ENCODE data around the gene SH3RF3.

The SH3RF3 gene

GRCh38 chr2:109279243-109279860, 150.3 kb downstream of the SH3RF3 start:
- Histone ChIP-seq H3K79me2 (ENCODE audit: control insufficient read depth, insufficient read depth, low read length) (no peaks in the 10 kb centered on the region), H4K8ac (ENCODE audit: low read depth, low read length) (no peak overlapping the region), H3K4me3 (ENCODE audit: low read length) (no peak overlapping the region), H3K27ac (ENCODE audit: low read depth, low read length) (no peak overlapping the region), H3K18ac (ENCODE audit: low read length) (no peak overlapping the region), H2BK15ac (replicated peaks; ENCODE audit: low read depth) (no peak overlapping the region), H3K79me1 (ENCODE audit: low read length) (no peaks in the 10 kb centered on the region), H3K56ac (ENCODE audit: low read length) (no peak overlapping the region), H2BK5ac (ENCODE audit: low read length) (no peak overlapping the region), H4K5ac (ENCODE audit: low read length) (no peak overlapping the region), H3K27me3 (ENCODE audit: insufficient read depth, low read length, poor library complexity) (no peaks in the 10 kb centered on the region), H2AK5ac (ENCODE audit: low read length) (no peak overlapping the region), H3K4me1 (ENCODE audit: control insufficient read depth, low read depth, low read length) (no peaks in the 10 kb centered on the region), H3K4me2 (ENCODE audit: low read length) (no peak overlapping the region), H3K23ac (ENCODE audit: low read length) (no peak overlapping the region), H3K36me3 (ENCODE audit: control insufficient read depth, insufficient read depth, low read length) (no peaks in the 10 kb centered on the region), H3K4ac (ENCODE audit: low read depth, low read length) (no peak overlapping the region), H3K9ac (ENCODE audit: low read length) (no peak overlapping the region), H2BK120ac (ENCODE audit: low read depth, low read length) (no peak overlapping the region)
- DNase-seq = peak; percentile 84
- no CpG with 5 or more reads among the region's 15 CpGs for WGBS (ENCODE audit: extremely low coverage, insufficient coverage, low lambda C conversion rate)

GRCh38 chr2:109280804-109281203, 151.8 kb downstream of the SH3RF3 start:
- no peak overlapping the region for H3K56ac ChIP-seq (ENCODE audit: low read length)
- no peak overlapping the region for H3K4ac ChIP-seq (ENCODE audit: low read depth, low read length)
- H3K18ac ChIP-seq (ENCODE audit: low read length) = no peak overlapping the region
- no peaks in the 10 kb centered on the region for H3K4me1 ChIP-seq (ENCODE audit: control insufficient read depth, low read depth, low read length)
- H2BK5ac ChIP-seq (ENCODE audit: low read length) = no peak overlapping the region
- no peak overlapping the region for H3K4me2 ChIP-seq (ENCODE audit: low read length)
- no peak overlapping the region for H4K8ac ChIP-seq (ENCODE audit: low read depth, low read length)
- no peak overlapping the region for H3K23ac ChIP-seq (ENCODE audit: low read length)
- WGBS (ENCODE audit: extremely low coverage, insufficient coverage, low lambda C conversion rate) = no CpG with 5 or more reads among the region's 7 CpGs
- no peaks in the 10 kb centered on the region for H3K79me2 ChIP-seq (ENCODE audit: control insufficient read depth, insufficient read depth, low read length)
- peak; percentile 22 for DNase-seq
- H2AK5ac ChIP-seq (ENCODE audit: low read length) = no peak overlapping the region
- no peaks in the 10 kb centered on the region for H3K79me1 ChIP-seq (ENCODE audit: low read length)
- H3K4me3 ChIP-seq (ENCODE audit: low read length) = no peak overlapping the region
- no peak overlapping the region for H3K27ac ChIP-seq (ENCODE audit: low read depth, low read length)
- H3K9ac ChIP-seq (ENCODE audit: low read length) = no peak overlapping the region
- H4K5ac ChIP-seq (ENCODE audit: low read length) = no peak overlapping the region
- H2BK15ac ChIP-seq (replicated peaks; ENCODE audit: low read depth) = no peak overlapping the region
- H2BK120ac ChIP-seq (ENCODE audit: low read depth, low read length) = no peak overlapping the region
- H3K27me3 ChIP-seq (ENCODE audit: insufficient read depth, low read length, poor library complexity) = no peaks in the 10 kb centered on the region
- H3K36me3 ChIP-seq (ENCODE audit: control insufficient read depth, insufficient read depth, low read length) = no peaks in the 10 kb centered on the region

GRCh38 chr2:109282360-109282759, 153.4 kb downstream of the SH3RF3 start:
- Histone ChIP-seq H4K8ac (ENCODE audit: low read depth, low read length) (no peak overlapping the region), H2AK5ac (ENCODE audit: low read length) (no peak overlapping the region), H4K5ac (ENCODE audit: low read length) (no peak overlapping the region), H3K4me2 (ENCODE audit: low read length) (no peak overlapping the region), H3K36me3 (ENCODE audit: control insufficient read depth, insufficient read depth, low read length) (no peaks in the 10 kb centered on the region), H3K79me2 (ENCODE audit: control insufficient read depth, insufficient read depth, low read length) (no peaks in the 10 kb centered on the region), H3K79me1 (ENCODE audit: low read length) (no peaks in the 10 kb centered on the region), H3K27me3 (ENCODE audit: insufficient read depth, low read length, poor library complexity) (no peaks in the 10 kb centered on the region), H3K4me1 (ENCODE audit: control insufficient read depth, low read depth, low read length) (no peaks in the 10 kb centered on the region), H2BK15ac (replicated peaks; ENCODE audit: low read depth) (no peak overlapping the region), H3K23ac (ENCODE audit: low read length) (no peak overlapping the region), H3K9ac (ENCODE audit: low read length) (no peak overlapping the region), H2BK120ac (ENCODE audit: low read depth, low read length) (no peak overlapping the region), H3K18ac (ENCODE audit: low read length) (no peak overlapping the region), H3K4ac (ENCODE audit: low read depth, low read length) (no peak overlapping the region), H3K56ac (ENCODE audit: low read length) (no peak overlapping the region), H3K4me3 (ENCODE audit: low read length) (no peak overlapping the region), H3K27ac (ENCODE audit: low read depth, low read length) (no peak overlapping the region), H2BK5ac (ENCODE audit: low read length) (no peak overlapping the region)
- no CpG with 5 or more reads among the region's 12 CpGs for WGBS (ENCODE audit: extremely low coverage, insufficient coverage, low lambda C conversion rate)
- no peak for DNase-seq

- H3K79me2 ChIP-seq (ENCODE audit: control insufficient read depth, insufficient read depth, low read length) = no peaks in the 10 kb centered on the region
Observed at GRCh38 chr2:109282865-109283264, 153.9 kb downstream of the SH3RF3 start.

GRCh38 chr2:109284826-109285225, 155.8 kb downstream of the SH3RF3 start:
- no peak for DNase-seq
- Histone ChIP-seq H3K4ac (ENCODE audit: low read depth, low read length) (no peak overlapping the region), H3K79me2 (ENCODE audit: control insufficient read depth, insufficient read depth, low read length) (no peaks in the 10 kb centered on the region), H3K9ac (ENCODE audit: low read length) (no peak overlapping the region), H3K4me1 (ENCODE audit: control insufficient read depth, low read depth, low read length) (no peaks in the 10 kb centered on the region), H3K56ac (ENCODE audit: low read length) (no peak overlapping the region), H4K5ac (ENCODE audit: low read length) (no peak overlapping the region), H3K27me3 (ENCODE audit: insufficient read depth, low read length, poor library complexity) (no peaks in the 10 kb centered on the region), H2AK5ac (ENCODE audit: low read length) (no peak overlapping the region), H2BK5ac (ENCODE audit: low read length) (no peak overlapping the region), H3K79me1 (ENCODE audit: low read length) (no peaks in the 10 kb centered on the region), H2BK15ac (replicated peaks; ENCODE audit: low read depth) (no peak overlapping the region), H3K18ac (ENCODE audit: low read length) (no peak overlapping the region), H3K4me2 (ENCODE audit: low read length) (no peak overlapping the region), H3K36me3 (ENCODE audit: control insufficient read depth, insufficient read depth, low read length) (no peaks in the 10 kb centered on the region), H2BK120ac (ENCODE audit: low read depth, low read length) (no peak overlapping the region), H3K27ac (ENCODE audit: low read depth, low read length) (no peak overlapping the region), H3K23ac (ENCODE audit: low read length) (no peak overlapping the region), H3K4me3 (ENCODE audit: low read length) (no peak overlapping the region), H4K8ac (ENCODE audit: low read depth, low read length) (no peak overlapping the region)
- WGBS (ENCODE audit: extremely low coverage, insufficient coverage, low lambda C conversion rate) = no CpG with 5 or more reads among the region's 7 CpGs

More at GRCh38 chr2:109282865-109283264, 153.9 kb downstream of the SH3RF3 start:
- Histone ChIP-seq H3K4me2 (ENCODE audit: low read length) (no peak overlapping the region), H2BK15ac (replicated peaks; ENCODE audit: low read depth) (no peak overlapping the region), H3K56ac (ENCODE audit: low read length) (no peak overlapping the region), H3K36me3 (ENCODE audit: control insufficient read depth, insufficient read depth, low read length) (no peaks in the 10 kb centered on the region), H2BK5ac (ENCODE audit: low read length) (no peak overlapping the region), H2AK5ac (ENCODE audit: low read length) (no peak overlapping the region), H3K27ac (ENCODE audit: low read depth, low read length) (no peak overlapping the region), H3K23ac (ENCODE audit: low read length) (no peak overlapping the region), H4K5ac (ENCODE audit: low read length) (no peak overlapping the region), H3K9ac (ENCODE audit: low read length) (no peak overlapping the region), H3K4ac (ENCODE audit: low read depth, low read length) (no peak overlapping the region), H3K4me1 (ENCODE audit: control insufficient read depth, low read depth, low read length) (no peaks in the 10 kb centered on the region), H3K27me3 (ENCODE audit: insufficient read depth, low read length, poor library complexity) (no peaks in the 10 kb centered on the region), H2BK120ac (ENCODE audit: low read depth, low read length) (no peak overlapping the region), H3K18ac (ENCODE audit: low read length) (no peak overlapping the region), H4K8ac (ENCODE audit: low read depth, low read length) (no peak overlapping the region), H3K4me3 (ENCODE audit: low read length) (no peak overlapping the region), H3K79me1 (ENCODE audit: low read length) (no peaks in the 10 kb centered on the region)
- DNase-seq = no peak
- no CpG with 5 or more reads among the region's 4 CpGs for WGBS (ENCODE audit: extremely low coverage, insufficient coverage, low lambda C conversion rate)

- Histone ChIP-seq H4K5ac (ENCODE audit: low read length) (no peak overlapping the region), H4K8ac (ENCODE audit: low read depth, low read length) (no peak overlapping the region), H3K18ac (ENCODE audit: low read length) (no peak overlapping the region), H2BK15ac (replicated peaks; ENCODE audit: low read depth) (no peak overlapping the region), H3K4me3 (ENCODE audit: low read length) (no peak overlapping the region), H3K36me3 (ENCODE audit: control insufficient read depth, insufficient read depth, low read length) (no peaks in the 10 kb centered on the region), H3K4me1 (ENCODE audit: control insufficient read depth, low read depth, low read length) (no peaks in the 10 kb centered on the region), H2BK5ac (ENCODE audit: low read length) (no peak overlapping the region), H3K56ac (ENCODE audit: low read length) (no peak overlapping the region), H3K4me2 (ENCODE audit: low read length) (no peak overlapping the region), H3K27ac (ENCODE audit: low read depth, low read length) (no peak overlapping the region), H2AK5ac (ENCODE audit: low read length) (no peak overlapping the region), H3K79me2 (ENCODE audit: control insufficient read depth, insufficient read depth, low read length) (no peaks in the 10 kb centered on the region), H3K27me3 (ENCODE audit: insufficient read depth, low read length, poor library complexity) (no peaks in the 10 kb centered on the region), H3K23ac (ENCODE audit: low read length) (no peak overlapping the region), H3K9ac (ENCODE audit: low read length) (no peak overlapping the region), H2BK120ac (ENCODE audit: low read depth, low read length) (no peak overlapping the region), H3K79me1 (ENCODE audit: low read length) (no peaks in the 10 kb centered on the region), H3K4ac (ENCODE audit: low read depth, low read length) (no peak overlapping the region)
- WGBS (ENCODE audit: extremely low coverage, insufficient coverage, low lambda C conversion rate) = no CpG with 5 or more reads among the region's 11 CpGs
- no peak for DNase-seq
Observed at GRCh38 chr2:109285244-109285651, 156.2 kb downstream of the SH3RF3 start.

Measured in mesendoderm (in vitro differentiated cells).